ENCODE measurements around the gene SAMMSON. TPM values are rescaled to one million over a fixed set of nuclear protein-coding genes. Genes with fewer than 3 reads are reported as not detected.

The SAMMSON gene
- total and polyA plus RNA-seq, 2 experiments from 2014 or later = not detected

DNA sequence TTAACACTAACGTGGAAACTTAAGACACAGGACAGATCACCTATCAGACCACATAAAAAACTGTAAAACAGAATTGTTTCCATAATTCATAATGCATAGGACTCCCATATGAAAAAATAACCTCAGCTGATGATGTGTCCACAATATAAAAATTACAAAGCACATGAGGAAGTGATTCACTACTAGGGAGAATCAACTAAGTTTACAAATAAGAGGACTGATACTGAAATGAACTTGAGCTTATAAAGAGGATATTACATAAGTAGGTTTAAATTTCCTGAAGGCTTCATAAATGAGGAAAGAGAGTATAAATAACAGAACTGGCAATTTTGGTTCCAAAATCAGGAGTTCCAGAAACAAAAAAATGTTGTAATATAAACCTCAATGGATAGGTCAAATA, 111.9 kb downstream of the SAMMSON start (continued):
- TF ChIP-seq, protein P1, sequence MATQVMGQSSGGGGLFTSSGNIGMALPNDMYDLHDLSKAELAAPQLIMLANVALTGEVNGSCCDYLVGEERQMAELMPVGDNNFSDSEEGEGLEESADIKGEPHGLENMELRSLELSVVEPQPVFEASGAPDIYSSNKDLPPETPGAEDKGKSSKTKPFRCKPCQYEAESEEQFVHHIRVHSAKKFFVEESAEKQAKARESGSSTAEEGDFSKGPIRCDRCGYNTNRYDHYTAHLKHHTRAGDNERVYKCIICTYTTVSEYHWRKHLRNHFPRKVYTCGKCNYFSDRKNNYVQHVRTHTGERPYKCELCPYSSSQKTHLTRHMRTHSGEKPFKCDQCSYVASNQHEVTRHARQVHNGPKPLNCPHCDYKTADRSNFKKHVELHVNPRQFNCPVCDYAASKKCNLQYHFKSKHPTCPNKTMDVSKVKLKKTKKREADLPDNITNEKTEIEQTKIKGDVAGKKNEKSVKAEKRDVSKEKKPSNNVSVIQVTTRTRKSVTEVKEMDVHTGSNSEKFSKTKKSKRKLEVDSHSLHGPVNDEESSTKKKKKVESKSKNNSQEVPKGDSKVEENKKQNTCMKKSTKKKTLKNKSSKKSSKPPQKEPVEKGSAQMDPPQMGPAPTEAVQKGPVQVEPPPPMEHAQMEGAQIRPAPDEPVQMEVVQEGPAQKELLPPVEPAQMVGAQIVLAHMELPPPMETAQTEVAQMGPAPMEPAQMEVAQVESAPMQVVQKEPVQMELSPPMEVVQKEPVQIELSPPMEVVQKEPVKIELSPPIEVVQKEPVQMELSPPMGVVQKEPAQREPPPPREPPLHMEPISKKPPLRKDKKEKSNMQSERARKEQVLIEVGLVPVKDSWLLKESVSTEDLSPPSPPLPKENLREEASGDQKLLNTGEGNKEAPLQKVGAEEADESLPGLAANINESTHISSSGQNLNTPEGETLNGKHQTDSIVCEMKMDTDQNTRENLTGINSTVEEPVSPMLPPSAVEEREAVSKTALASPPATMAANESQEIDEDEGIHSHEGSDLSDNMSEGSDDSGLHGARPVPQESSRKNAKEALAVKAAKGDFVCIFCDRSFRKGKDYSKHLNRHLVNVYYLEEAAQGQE (IDR thresholded peaks at IDR 0.05; ENCODE audit: unreplicated experiment) = no peak
- TF ChIP-seq ZNF331 (CRISPR knock-in tag; IDR thresholded peaks at IDR 0.05; ENCODE audit: low read depth) = no peak

DNA sequence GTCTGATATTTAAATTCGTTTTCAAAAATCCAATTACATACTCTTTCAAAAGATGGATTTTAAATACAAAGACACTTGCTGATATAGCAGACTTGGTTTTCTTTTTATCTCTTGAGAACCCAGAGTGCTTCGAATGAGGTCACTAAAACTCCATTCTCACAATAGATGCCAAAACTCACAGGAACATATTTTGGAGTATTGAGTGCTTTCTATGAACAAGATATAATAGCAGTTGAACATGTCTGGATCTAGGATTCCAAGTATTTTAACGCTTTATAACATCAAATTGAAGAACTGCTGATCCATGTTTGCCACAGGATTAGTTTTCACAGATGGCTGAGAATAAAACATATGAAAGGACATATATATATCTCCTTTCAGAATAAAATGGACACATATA, 113.2 kb downstream of the SAMMSON start:
- H3K9me2 ChIP-seq (ENCODE audit: insufficient read depth) = no peaks in the 10 kb centered on the region; the same call in 1 of the 2 replicates
- H2AFZ ChIP-seq = no peak overlapping the region
- no peak overlapping the region for H3K4me2 ChIP-seq
- H3K36me3 ChIP-seq (ENCODE audit: insufficient read depth) = no peaks in the 10 kb centered on the region
- H3K27ac ChIP-seq (ENCODE audit: low read depth) = no peak overlapping the region
- H3K79me2 ChIP-seq (replicated peaks; ENCODE audit: insufficient read depth) = no peaks in the 10 kb centered on the region
- no peak for DNase-seq (ENCODE audit: low spot score)
- H3K27me3 ChIP-seq (ENCODE audit: insufficient read depth) = no peaks in the 10 kb centered on the region
- no peak for ATAC-seq
- no peaks in the 10 kb centered on the region for H4K20me1 ChIP-seq (replicated peaks; ENCODE audit: insufficient read depth)
- no peaks in the 10 kb centered on the region for H3K9me3 Mint-ChIP-seq
- no peaks in the 10 kb centered on the region for H3K4me1 ChIP-seq (ENCODE audit: insufficient read depth)
- H3K27ac Mint-ChIP-seq = no peak overlapping the region
- peaks cover 3% of the 10 kb centered on the region; the same call in 1 of the 3 replicates for H3K4me1 Mint-ChIP-seq
- no peaks in the 10 kb centered on the region for H3K36me3 Mint-ChIP-seq (ENCODE audit: low read depth)
- no peaks in the 10 kb centered on the region for H3K27me3 Mint-ChIP-seq (ENCODE audit: insufficient read depth, low read depth, poor library complexity)
- H3K4me3 Mint-ChIP-seq = no peak overlapping the region
- no peaks in the 10 kb centered on the region for H3F3A ChIP-seq (replicated peaks; ENCODE audit: low read depth)
- H3K4me3 ChIP-seq = no peak overlapping the region
- TF ChIP-seq EZH2phosphoT487 (IDR thresholded peaks at IDR 0.05; ENCODE audit: unreplicated experiment) = no peak
- no peak for TF ChIP-seq EZH2 (IDR thresholded peaks at IDR 0.05; ENCODE audit: low read depth, unreplicated experiment)
- TF ChIP-seq, protein P1 (IDR thresholded peaks at IDR 0.05; ENCODE audit: unreplicated experiment) = no peak
- no peak for TF ChIP-seq STAT1 (IDR thresholded peaks at IDR 0.05; ENCODE audit: unreplicated experiment)
- no peak for TF ChIP-seq ZNF114 (CRISPR knock-in tag; IDR thresholded peaks at IDR 0.05)
- TF ChIP-seq, protein P2, sequence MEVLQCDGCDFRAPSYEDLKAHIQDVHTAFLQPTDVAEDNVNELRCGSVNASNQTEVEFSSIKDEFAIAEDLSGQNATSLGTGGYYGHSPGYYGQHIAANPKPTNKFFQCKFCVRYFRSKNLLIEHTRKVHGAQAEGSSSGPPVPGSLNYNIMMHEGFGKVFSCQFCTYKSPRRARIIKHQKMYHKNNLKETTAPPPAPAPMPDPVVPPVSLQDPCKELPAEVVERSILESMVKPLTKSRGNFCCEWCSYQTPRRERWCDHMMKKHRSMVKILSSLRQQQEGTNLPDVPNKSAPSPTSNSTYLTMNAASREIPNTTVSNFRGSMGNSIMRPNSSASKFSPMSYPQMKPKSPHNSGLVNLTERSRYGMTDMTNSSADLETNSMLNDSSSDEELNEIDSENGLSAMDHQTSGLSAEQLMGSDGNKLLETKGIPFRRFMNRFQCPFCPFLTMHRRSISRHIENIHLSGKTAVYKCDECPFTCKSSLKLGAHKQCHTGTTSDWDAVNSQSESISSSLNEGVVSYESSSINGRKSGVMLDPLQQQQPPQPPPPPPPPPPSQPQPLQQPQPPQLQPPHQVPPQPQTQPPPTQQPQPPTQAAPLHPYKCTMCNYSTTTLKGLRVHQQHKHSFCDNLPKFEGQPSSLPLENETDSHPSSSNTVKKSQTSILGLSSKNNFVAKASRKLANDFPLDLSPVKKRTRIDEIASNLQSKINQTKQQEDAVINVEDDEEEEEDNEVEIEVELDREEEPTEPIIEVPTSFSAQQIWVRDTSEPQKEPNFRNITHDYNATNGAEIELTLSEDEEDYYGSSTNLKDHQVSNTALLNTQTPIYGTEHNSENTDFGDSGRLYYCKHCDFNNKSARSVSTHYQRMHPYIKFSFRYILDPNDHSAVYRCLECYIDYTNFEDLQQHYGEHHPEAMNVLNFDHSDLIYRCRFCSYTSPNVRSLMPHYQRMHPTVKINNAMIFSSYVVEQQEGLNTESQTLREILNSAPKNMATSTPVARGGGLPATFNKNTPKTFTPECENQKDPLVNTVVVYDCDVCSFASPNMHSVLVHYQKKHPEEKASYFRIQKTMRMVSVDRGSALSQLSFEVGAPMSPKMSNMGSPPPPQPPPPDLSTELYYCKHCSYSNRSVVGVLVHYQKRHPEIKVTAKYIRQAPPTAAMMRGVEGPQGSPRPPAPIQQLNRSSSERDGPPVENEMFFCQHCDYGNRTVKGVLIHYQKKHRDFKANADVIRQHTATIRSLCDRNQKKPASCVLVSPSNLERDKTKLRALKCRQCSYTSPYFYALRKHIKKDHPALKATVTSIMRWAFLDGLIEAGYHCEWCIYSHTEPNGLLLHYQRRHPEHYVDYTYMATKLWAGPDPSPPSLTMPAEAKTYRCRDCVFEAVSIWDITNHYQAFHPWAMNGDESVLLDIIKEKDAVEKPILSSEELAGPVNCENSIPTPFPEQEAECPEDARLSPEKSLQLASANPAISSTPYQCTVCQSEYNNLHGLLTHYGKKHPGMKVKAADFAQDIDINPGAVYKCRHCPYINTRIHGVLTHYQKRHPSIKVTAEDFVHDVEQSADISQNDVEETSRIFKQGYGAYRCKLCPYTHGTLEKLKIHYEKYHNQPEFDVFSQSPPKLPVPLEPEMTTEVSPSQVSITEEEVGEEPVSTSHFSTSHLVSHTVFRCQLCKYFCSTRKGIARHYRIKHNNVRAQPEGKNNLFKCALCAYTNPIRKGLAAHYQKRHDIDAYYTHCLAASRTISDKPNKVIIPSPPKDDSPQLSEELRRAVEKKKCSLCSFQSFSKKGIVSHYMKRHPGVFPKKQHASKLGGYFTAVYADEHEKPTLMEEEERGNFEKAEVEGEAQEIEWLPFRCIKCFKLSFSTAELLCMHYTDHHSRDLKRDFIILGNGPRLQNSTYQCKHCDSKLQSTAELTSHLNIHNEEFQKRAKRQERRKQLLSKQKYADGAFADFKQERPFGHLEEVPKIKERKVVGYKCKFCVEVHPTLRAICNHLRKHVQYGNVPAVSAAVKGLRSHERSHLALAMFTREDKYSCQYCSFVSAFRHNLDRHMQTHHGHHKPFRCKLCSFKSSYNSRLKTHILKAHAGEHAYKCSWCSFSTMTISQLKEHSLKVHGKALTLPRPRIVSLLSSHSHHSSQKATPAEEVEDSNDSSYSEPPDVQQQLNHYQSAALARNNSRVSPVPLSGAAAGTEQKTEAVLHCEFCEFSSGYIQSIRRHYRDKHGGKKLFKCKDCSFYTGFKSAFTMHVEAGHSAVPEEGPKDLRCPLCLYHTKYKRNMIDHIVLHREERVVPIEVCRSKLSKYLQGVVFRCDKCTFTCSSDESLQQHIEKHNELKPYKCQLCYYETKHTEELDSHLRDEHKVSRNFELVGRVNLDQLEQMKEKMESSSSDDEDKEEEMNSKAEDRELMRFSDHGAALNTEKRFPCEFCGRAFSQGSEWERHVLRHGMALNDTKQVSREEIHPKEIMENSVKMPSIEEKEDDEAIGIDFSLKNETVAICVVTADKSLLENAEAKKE (CRISPR knock-in tag; IDR thresholded peaks at IDR 0.05) = no peak
- TF ChIP-seq JUNB (IDR thresholded peaks at IDR 0.05; ENCODE audit: unreplicated experiment) = no peak
- TF ChIP-seq, protein P3, sequence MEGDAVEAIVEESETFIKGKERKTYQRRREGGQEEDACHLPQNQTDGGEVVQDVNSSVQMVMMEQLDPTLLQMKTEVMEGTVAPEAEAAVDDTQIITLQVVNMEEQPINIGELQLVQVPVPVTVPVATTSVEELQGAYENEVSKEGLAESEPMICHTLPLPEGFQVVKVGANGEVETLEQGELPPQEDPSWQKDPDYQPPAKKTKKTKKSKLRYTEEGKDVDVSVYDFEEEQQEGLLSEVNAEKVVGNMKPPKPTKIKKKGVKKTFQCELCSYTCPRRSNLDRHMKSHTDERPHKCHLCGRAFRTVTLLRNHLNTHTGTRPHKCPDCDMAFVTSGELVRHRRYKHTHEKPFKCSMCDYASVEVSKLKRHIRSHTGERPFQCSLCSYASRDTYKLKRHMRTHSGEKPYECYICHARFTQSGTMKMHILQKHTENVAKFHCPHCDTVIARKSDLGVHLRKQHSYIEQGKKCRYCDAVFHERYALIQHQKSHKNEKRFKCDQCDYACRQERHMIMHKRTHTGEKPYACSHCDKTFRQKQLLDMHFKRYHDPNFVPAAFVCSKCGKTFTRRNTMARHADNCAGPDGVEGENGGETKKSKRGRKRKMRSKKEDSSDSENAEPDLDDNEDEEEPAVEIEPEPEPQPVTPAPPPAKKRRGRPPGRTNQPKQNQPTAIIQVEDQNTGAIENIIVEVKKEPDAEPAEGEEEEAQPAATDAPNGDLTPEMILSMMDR (conservative IDR thresholded peaks at IDR 0.05; ENCODE audit: low read depth in 2 of 2) = no peak
- no peak for TF ChIP-seq POLR2AphosphoS5 (IDR thresholded peaks at IDR 0.05; ENCODE audit: low read depth)

All from GM23338 (cell line).